Ramos (cell line): ENCODE measurements around the gene OTUB1.
"Not testable (repeated sequence)": the region's sequence is repeated elsewhere in the genome, so short reads cannot be mapped to it uniquely, and the experiment has no call there.

Experiments
- in situ Hi-C: fragments of 300-500 bp; cut with MboI; formaldehyde crosslinking; loops from one replicate; pipeline ENCODE4 v1.14.3; 2022; ENCODE audit warnings: low sequenced_read_pairs; ENCODE audit not compliant: unreplicated experiment

OTUB1 gene

GRCh38 chr11:63986156-63986931 lies at the start of gene OTUB1:
TSS of gene OTUB1 (plus strand) at chr11:63986438. CDS start at chr11:63986457, 19 bp downstream.
- in situ Hi-C loops: no loop called here

GRCh38 chr11:63937713-63938478 lies 48.3 kb upstream of the OTUB1 start:
- in situ Hi-C loops: no loop called here

- in situ Hi-C loops: no loop called here
Observed at GRCh38 chr11:63938479-63939396, 47.5 kb upstream of the OTUB1 start, which contains the start of gene NAA40. TSS of gene NAA40 (plus strand) at chr11:63939002. CDS start at chr11:63939097, 95 bp downstream.

GRCh38 chr11:63939397-63939891 lies 46.8 kb upstream of the OTUB1 start:
- in situ Hi-C loops: no loop called here

GRCh38 chr11:63940786-63941185 lies 45.5 kb upstream of the OTUB1 start:
- in situ Hi-C loops: no loop called here

- in situ Hi-C loops: no loop called here
Observed at GRCh38 chr11:63941901-63942300, 44.3 kb upstream of the OTUB1 start.

- in situ Hi-C loops: no loop called here
Observed at GRCh38 chr11:63942803-63943202, 43.4 kb upstream of the OTUB1 start.

GRCh38 chr11:63944987-63945386 lies 41.3 kb upstream of the OTUB1 start:
- in situ Hi-C loops: no loop called here

GRCh38 chr11:63945477-63946163 lies 40.6 kb upstream of the OTUB1 start:
- in situ Hi-C loops: no loop called here

GRCh38 chr11:63951779-63952536 lies 34.3 kb upstream of the OTUB1 start:
- in situ Hi-C loops: no loop called here

- in situ Hi-C loops: no loop called here
Observed at GRCh38 chr11:63952570-63952969, 33.7 kb upstream of the OTUB1 start.

GRCh38 chr11:63958008-63958407 lies 28.2 kb upstream of the OTUB1 start:
- in situ Hi-C loops: no loop called here

- in situ Hi-C loops: no loop called here
Observed at GRCh38 chr11:63961608-63962412, 24.4 kb upstream of the OTUB1 start.

GRCh38 chr11:63963895-63964294 lies 22.3 kb upstream of the OTUB1 start:
- in situ Hi-C loops: not testable (repeated sequence)

GRCh38 chr11:63966444-63966843 lies 19.8 kb upstream of the OTUB1 start:
- in situ Hi-C loops: no loop called here

GRCh38 chr11:63969461-63969860 lies 16.8 kb upstream of the OTUB1 start:
- in situ Hi-C loops: no loop called here

GRCh38 chr11:63970902-63971301 lies 15.3 kb upstream of the OTUB1 start:
- in situ Hi-C loops: no loop called here

GRCh38 chr11:63973912-63974258 lies 12.4 kb upstream of the OTUB1 start:
- in situ Hi-C loops: not testable (repeated sequence)
